Endothelial cell (in vitro differentiated cells): ENCODE measurements around the gene ANKRD26. TPM values are rescaled to one million over a fixed set of nuclear protein-coding genes. Genes with fewer than 3 reads are reported as not detected.

Experiments used
- DNase-seq: peaks from one replicate; pipeline ENCODE4 v3.0.0; 2021; ENCODE audit warnings: low spot score
- H3K27ac Mint-ChIP-seq: one replicate; pipeline ENCODE4 v1.8.0; 2021; ENCODE audit warnings: mixed read lengths, inconsistent platforms; ENCODE audit not compliant: unreplicated experiment
- H3K27me3 Mint-ChIP-seq: one replicate; pipeline ENCODE4 v1.8.0; 2021; ENCODE audit warnings: mild to moderate bottlenecking, moderate library complexity, mixed read lengths, inconsistent platforms; ENCODE audit not compliant: unreplicated experiment
- H3K36me3 Mint-ChIP-seq: one replicate; pipeline ENCODE4 v1.8.0; 2021; ENCODE audit warnings: mild to moderate bottlenecking, low read depth, mixed read lengths, inconsistent platforms; ENCODE audit not compliant: unreplicated experiment
- H3K4me1 Mint-ChIP-seq: one replicate; pipeline ENCODE4 v1.8.0; 2021; ENCODE audit warnings: mild to moderate bottlenecking, mixed read lengths, inconsistent platforms; ENCODE audit not compliant: unreplicated experiment
- H3K4me3 Mint-ChIP-seq: one replicate; pipeline ENCODE4 v1.8.0; 2021; ENCODE audit warnings: mild to moderate bottlenecking, mixed read lengths, inconsistent platforms; ENCODE audit not compliant: unreplicated experiment
- H3K9me3 Mint-ChIP-seq: one replicate; pipeline ENCODE4 v1.8.0; 2021; ENCODE audit warnings: mixed read lengths, inconsistent platforms; ENCODE audit not compliant: unreplicated experiment
- total RNA-seq: library from RNA; stranded (reverse); fragmentation: NEBNext Ultra II Directional; extraction: Animal tissue kit (Norgen Biotek cat#: 25700); gene quantifications from one replicate; pipeline ENCODE4 v1.2.1, GENCODE V29; 2021; ENCODE audit not compliant: unreplicated experiment
- TF ChIP-seq, protein P1 (sequence below): fragments of 200-600 bp; sonication (generic); IDR thresholded peaks from one replicate; pipeline ENCODE4 v1.5.0; 2021; ENCODE audit warnings: antibody characterized with exemption; ENCODE audit not compliant: unreplicated experiment

The ANKRD26 gene
- total RNA-seq, 1 donor from 2014 or later: 12.5 TPM

DNA sequence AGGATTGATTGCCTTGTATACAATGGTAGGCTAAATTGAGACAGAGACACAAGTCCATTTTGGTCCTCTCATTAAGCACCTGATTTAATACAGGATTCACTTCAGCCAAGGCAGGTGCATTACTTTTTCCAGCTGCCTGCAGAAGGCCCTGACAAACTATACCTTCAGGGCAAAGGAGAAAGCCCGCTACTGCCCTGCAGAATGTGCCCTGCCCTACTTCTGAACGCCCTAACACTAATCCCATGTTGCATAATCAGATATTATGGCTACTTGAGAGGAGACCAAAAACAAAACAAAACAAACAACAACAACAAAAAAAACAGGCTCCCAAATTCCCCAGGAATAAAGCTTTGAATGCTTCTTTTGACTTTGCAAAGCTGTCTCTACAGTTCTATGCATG, 122.7 kb downstream of the ANKRD26 start:
- Mint-ChIP-seq H3K9me3 (no peaks in the 10 kb centered on the region), H3K36me3 (peaks cover 9% of the 10 kb centered on the region), H3K27ac (no peak overlapping the region), H3K27me3 (peaks cover 3% of the 10 kb centered on the region), H3K4me1 (peaks cover 16% of the 10 kb centered on the region), H3K4me3 (no peak overlapping the region)
- TF ChIP-seq, protein P1, sequence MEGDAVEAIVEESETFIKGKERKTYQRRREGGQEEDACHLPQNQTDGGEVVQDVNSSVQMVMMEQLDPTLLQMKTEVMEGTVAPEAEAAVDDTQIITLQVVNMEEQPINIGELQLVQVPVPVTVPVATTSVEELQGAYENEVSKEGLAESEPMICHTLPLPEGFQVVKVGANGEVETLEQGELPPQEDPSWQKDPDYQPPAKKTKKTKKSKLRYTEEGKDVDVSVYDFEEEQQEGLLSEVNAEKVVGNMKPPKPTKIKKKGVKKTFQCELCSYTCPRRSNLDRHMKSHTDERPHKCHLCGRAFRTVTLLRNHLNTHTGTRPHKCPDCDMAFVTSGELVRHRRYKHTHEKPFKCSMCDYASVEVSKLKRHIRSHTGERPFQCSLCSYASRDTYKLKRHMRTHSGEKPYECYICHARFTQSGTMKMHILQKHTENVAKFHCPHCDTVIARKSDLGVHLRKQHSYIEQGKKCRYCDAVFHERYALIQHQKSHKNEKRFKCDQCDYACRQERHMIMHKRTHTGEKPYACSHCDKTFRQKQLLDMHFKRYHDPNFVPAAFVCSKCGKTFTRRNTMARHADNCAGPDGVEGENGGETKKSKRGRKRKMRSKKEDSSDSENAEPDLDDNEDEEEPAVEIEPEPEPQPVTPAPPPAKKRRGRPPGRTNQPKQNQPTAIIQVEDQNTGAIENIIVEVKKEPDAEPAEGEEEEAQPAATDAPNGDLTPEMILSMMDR: no peak
- DNase-seq: no peak

DNA sequence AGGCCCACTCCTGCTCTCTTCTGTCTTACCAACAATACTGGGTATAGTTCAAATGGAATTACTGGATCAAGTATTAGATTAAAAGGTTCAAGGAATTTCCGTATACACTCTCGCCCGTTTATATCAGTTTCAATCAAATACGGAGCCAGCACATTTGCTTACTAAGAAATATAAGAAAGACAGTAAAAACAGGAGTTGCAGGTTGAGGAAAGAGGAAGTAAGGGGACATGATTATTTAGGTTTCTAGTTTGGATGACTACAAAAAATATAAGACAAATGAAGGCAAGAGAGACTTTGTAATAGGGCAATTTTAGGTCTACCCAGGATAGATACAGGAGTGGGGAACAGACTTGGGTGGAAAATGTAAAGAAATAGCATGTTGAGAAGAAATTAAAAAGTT, 129.6 kb downstream of the ANKRD26 start:
- Mint-ChIP-seq H3K36me3 (no peaks in the 10 kb centered on the region), H3K27ac (no peak overlapping the region), H3K4me1 (no peaks in the 10 kb centered on the region), H3K9me3 (no peaks in the 10 kb centered on the region), H3K27me3 (no peaks in the 10 kb centered on the region), H3K4me3 (no peak overlapping the region)
- DNase-seq: no peak
- TF ChIP-seq, protein P1: no peak

DNA sequence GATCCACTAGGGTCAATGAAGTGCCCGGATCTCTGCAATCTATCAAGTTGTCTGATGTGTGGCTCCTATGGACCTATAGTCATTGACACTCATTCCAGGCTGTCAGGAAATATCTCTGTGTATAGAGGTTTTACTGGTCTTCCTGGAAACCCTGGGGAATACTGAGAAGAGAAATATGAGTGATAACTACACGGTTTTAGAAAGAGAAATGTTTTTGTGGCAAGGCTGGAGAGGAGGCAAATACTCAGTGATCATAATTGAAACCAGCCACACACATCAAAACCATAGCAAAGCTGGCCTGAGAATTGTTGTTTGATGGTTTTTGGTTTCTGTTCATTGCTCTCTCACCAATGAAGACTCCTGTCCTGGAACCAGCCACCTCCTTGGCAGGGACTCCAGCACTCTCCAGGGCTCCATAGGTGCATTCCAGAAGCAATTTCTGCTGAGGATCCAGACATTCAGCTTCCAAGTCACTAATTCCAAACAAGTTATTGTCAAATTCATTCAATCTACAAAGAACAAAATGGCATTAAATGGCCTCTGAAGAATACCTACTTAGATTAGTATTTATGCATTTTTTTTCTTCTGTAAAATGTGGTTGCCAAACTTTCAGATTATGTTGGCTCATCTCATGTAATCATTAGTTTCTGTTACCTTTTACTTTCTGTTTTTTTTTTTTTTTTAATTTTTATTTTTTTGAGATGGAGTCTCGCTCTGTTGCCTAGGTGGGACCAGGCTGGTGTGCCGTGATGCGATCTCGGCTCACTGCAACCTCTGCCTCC, 131.0 kb downstream of the ANKRD26 start:
- H3K36me3 Mint-ChIP-seq: no peaks in the 10 kb centered on the region
- no peaks in the 10 kb centered on the region for H3K4me1 Mint-ChIP-seq
- H3K27me3 Mint-ChIP-seq: no peaks in the 10 kb centered on the region

DNA sequence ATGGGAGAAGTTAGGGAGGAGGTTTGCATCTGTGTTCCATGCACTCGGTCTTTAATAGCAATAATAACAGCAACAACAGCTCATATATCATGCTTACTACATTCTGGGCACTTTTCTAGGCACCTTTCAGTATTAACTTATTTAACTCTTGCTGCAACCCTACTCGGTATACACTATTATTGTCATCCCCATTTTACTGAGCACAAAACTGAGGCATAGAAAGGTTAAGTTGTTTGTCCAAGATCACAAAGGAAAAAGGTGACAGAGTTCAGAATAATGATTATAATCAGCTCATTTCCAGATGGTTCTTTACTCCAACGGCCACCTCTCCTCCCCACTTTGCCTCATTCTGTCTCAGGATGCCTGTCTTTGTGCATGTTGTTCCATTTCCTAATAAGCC, 137.5 kb downstream of the ANKRD26 start:
- Mint-ChIP-seq H3K9me3 (no peaks in the 10 kb centered on the region), H3K27ac (no peak overlapping the region), H3K27me3 (no peaks in the 10 kb centered on the region), H3K36me3 (no peaks in the 10 kb centered on the region), H3K4me3 (no peak overlapping the region), H3K4me1 (no peaks in the 10 kb centered on the region)
- DNase-seq: no peak
- TF ChIP-seq, protein P1: no peak

More for the DNA sequence above, 131.0 kb downstream of the ANKRD26 start:
- no peak for DNase-seq
- H3K27ac Mint-ChIP-seq: no peak overlapping the region
- H3K4me3 Mint-ChIP-seq: no peak overlapping the region
- TF ChIP-seq, protein P1: no peak
- no peaks in the 10 kb centered on the region for H3K9me3 Mint-ChIP-seq

DNA sequence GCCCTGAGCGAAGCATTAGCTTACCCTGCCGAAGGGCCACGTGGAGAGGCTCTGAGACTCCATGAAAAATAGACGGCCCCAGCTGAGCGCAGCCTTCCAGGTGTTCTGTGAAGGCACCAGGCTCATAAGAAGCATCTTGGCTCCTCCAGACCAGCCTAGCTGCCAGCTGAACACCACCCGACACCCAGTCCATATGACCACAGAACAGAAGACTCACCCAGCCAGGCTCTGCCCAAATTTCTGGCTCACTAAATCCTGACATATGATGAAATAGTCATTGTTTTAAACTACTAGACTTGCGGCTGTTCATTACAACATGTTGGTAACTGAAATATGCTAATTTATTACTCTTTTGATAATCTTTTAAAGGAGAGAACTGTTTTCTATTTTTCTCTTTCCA, 140.0 kb downstream of the ANKRD26 start:
- Mint-ChIP-seq H3K36me3 (no peaks in the 10 kb centered on the region), H3K27ac (no peak overlapping the region)

More for the DNA sequence above, 140.0 kb downstream of the ANKRD26 start:
- no peak for DNase-seq
- Mint-ChIP-seq H3K4me3 (no peak overlapping the region), H3K27me3 (no peaks in the 10 kb centered on the region), H3K9me3 (no peaks in the 10 kb centered on the region), H3K4me1 (no peaks in the 10 kb centered on the region)
- TF ChIP-seq, protein P1: no peak
